Panc1 (cell line): ENCODE data around the gene LIMK2. TPM values are rescaled to one million over a fixed set of nuclear protein-coding genes. Genes with fewer than 3 reads are reported as not detected.

Source experiments
- ATAC-seq: fragments of 200-7000 bp; cut with Tn5 transposase; 2 replicates; pipeline ENCODE4 v1.9.1; 2020; ENCODE audit warnings: mild to moderate bottlenecking, moderate library complexity
- BruUV-seq: library from RNA; stranded (reverse); fragments of 400-500 nt; replicated peaks from 2 replicates; lab custom pipeline; 2021; lab: Mats Ljungman, UMichigan
- CTCF ChIA-PET: fragments of 300-600 bp; sonication (Branson Sonifier 250); formaldehyde crosslinking; loops from one replicate; lab custom pipeline; 2022; ENCODE audit warnings: antibody characterized with exemption; lab: Charles Lee
- POLR2A ChIA-PET: fragments of 300-600 bp; sonication (Branson Sonifier 250); formaldehyde crosslinking; loops from one replicate; lab custom pipeline; 2022; ENCODE audit warnings: antibody characterized with exemption; lab: Charles Lee
- DNase-seq: peaks from one replicate; pipeline ENCODE4 v3.0.0-alpha.2; 2010; ENCODE audit warnings: low read depth, low spot score
- H3K27ac ChIP-seq: 2 replicates; pipeline ENCODE4 v1.5.1; 2011; ENCODE audit warnings: mild to moderate bottlenecking, low read length, inconsistent platforms
- H3K27me3 ChIP-seq: fragments of 200-500 bp; sonication (Bioruptor generic); 2 replicates; pipeline ENCODE4 v1.6.0; 2014; ENCODE audit warnings: low read length, inconsistent platforms; ENCODE audit not compliant: control insufficient read depth, insufficient read depth
- H3K36me3 ChIP-seq: fragments of 200-500 bp; sonication (Bioruptor generic); 2 replicates; pipeline ENCODE4 v1.5.1; 2014; ENCODE audit warnings: inconsistent platforms, mild to moderate bottlenecking, low read length, moderate library complexity; ENCODE audit not compliant: control insufficient read depth, insufficient read depth
- H3K4me1 ChIP-seq: 2 replicates; pipeline ENCODE4 v1.5.1; 2011; ENCODE audit warnings: inconsistent platforms, mild to moderate bottlenecking, low read length, moderate library complexity; ENCODE audit not compliant: control insufficient read depth, insufficient read depth
- H3K4me3 ChIP-seq, 2 experiments: 2 replicates each; pipeline ENCODE4 v1.5.1; 2011 to 2012; ENCODE audit warnings: low read depth in 2 of 2, low read length in 2 of 2, mild to moderate bottlenecking in 2 of 2, inconsistent platforms in 1 of 2, moderate library complexity in 1 of 2
- H3K9me3 ChIP-seq: fragments of 200-500 bp; sonication (Bioruptor generic); 2 replicates; pipeline ENCODE4 v1.5.1; 2014; ENCODE audit warnings: low read depth, mild to moderate bottlenecking, inconsistent platforms, low read length, moderate library complexity; ENCODE audit not compliant: control insufficient read depth, insufficient read depth
- CTCF ChIP-seq: fragments of 450-650 bp; IDR thresholded peaks from 2 replicates; pipeline ENCODE4 v1.5.1; 2017; ENCODE audit warnings: mild to moderate bottlenecking
- POLR2AphosphoS5 ChIP-seq: IDR thresholded peaks from 2 replicates; pipeline ENCODE4 v1.6.1; 2012; ENCODE audit warnings: mild to moderate bottlenecking, low read depth, low read length, moderate library complexity
- REST ChIP-seq, 2 experiments: IDR thresholded peaks; 2 replicates each; pipeline ENCODE4 v1.6.1; 2011 to 2012; ENCODE audit warnings: low read depth in 2 of 2, control low read depth in 1 of 2, low read length in 1 of 2, mild to moderate bottlenecking in 1 of 2, moderate library complexity in 1 of 2; ENCODE audit not compliant: insufficient read depth in 1 of 2
- SIN3A ChIP-seq: IDR thresholded peaks from 2 replicates; pipeline ENCODE4 v1.6.1; 2012; ENCODE audit warnings: low read depth, mild to moderate bottlenecking, low read length, moderate library complexity, borderline replicate concordance; ENCODE audit not compliant: insufficient read depth
- TCF7L2 ChIP-seq: IDR thresholded peaks from 2 replicates; pipeline ENCODE4 v1.6.1; 2011; ENCODE audit warnings: mild to moderate bottlenecking, low read depth, low read length, inconsistent platforms
- in situ Hi-C: cut with HindIII; loops from 2 replicates; pipeline ENCODE4 v1.10.0; 2016; ENCODE audit warnings: low sequenced_read_pairs, low pct_unique_long_range_greater_than_20kb
- intact Hi-C: fragments of 100-400 bp; cut with micrococcal nuclease; formaldehyde crosslinking; loops from one replicate; pipeline ENCODE4 v1.10.0; 2022; ENCODE audit not compliant: unreplicated experiment
- total RNA-seq: library from RNA; stranded (reverse); gene quantifications from one replicate; pipeline ENCODE4 v1.2.1, GENCODE V29; 2021; ENCODE audit not compliant: unreplicated experiment

The LIMK2 gene
- total RNA-seq, 1 experiment from 2014 or later, result 12.6 TPM

- POLR2A ChIA-PET, result no interaction called here
- CTCF ChIA-PET, result no interaction called here
- Histone ChIP-seq H3K4me1 (no peaks in the 10 kb centered on the region), H3K4me3 (no peak overlapping the region), H3K27me3 (no peaks in the 10 kb centered on the region), H3K27ac (no peak overlapping the region), H3K9me3 (no peaks in the 10 kb centered on the region), H3K36me3 (no peaks in the 10 kb centered on the region)
- BruUV-seq, result no TSS peak
- intact Hi-C loops (no loop called here), in situ Hi-C loops (no loop called here)
- ATAC-seq (no peak), DNase-seq (no peak)
- TF ChIP-seq TCF7L2 (no peak), CTCF (no peak), SIN3A (no peak), POLR2AphosphoS5 (no peak), REST (IDR thresholded peaks at IDR 0.05; ENCODE audit: insufficient read depth in 1 of 2, low read depth in 2 of 2, low read length in 1 of 2) (no peak)
These were observed 47.8 kb downstream of the LIMK2 start for GRCh38 chr22:31259798-31260473.

- ATAC-seq, result no peak
- no peak overlapping the region for H3K4me3 ChIP-seq
- H3K36me3 ChIP-seq, result no peaks in the 10 kb centered on the region
- H3K9me3 ChIP-seq, result no peaks in the 10 kb centered on the region
- no peak for DNase-seq
- H3K27me3 ChIP-seq, result no peaks in the 10 kb centered on the region
- CTCF ChIA-PET, result no interaction called here
- POLR2A ChIA-PET, result no interaction called here
- in situ Hi-C loops, result no loop called here
- intact Hi-C loops, result no loop called here
- no peak overlapping the region for H3K27ac ChIP-seq
- no peaks in the 10 kb centered on the region for H3K4me1 ChIP-seq
- TF ChIP-seq TCF7L2 (no peak), SIN3A (no peak), CTCF (no peak), REST (IDR thresholded peaks at IDR 0.05; ENCODE audit: insufficient read depth in 1 of 2, low read depth in 2 of 2, low read length in 1 of 2) (no peak), POLR2AphosphoS5 (no peak)
- BruUV-seq, result no TSS peak
These were observed 48.4 kb downstream of the LIMK2 start for GRCh38 chr22:31260474-31260856.
